MM.1S (cell line): Measurements from ENCODE around the gene KCNC3.

Source experiments
- CTCF ChIP-seq: fragments of 300-600 bp; sonication (generic); IDR thresholded peaks from 2 replicates; pipeline ENCODE4 v1.5.1; 2016; ENCODE audit warnings: antibody characterized with exemption, low read length, mixed read lengths
- EZH2 ChIP-seq: fragments of 300-600 bp; sonication (generic); optimal IDR thresholded peaks from 2 replicates; pipeline ENCODE3; 2017; ENCODE audit warnings: low read depth, mild to moderate bottlenecking, antibody characterized with exemption, low read length, mixed read lengths

- TF ChIP-seq CTCF: no peak
- no peak for TF ChIP-seq EZH2
These were observed 48.3 kb upstream of the KCNC3 start for GRCh38 chr19:50377517-50377916.
